ENCODE results near the gene ULK2.

ULK2 gene

GRCh38 chr17:19755821-19756510 lies 111.8 kb downstream of the ULK2 start:
- peaks cover 2% of the 10 kb centered on the region; the same call in 1 of the 2 replicates for H3K9me3 ChIP-seq (ENCODE audit: control insufficient read depth, insufficient read depth, low read depth, low read length)
- peaks cover 8% of the 10 kb centered on the region; the same call in 1 of the 2 replicates for H3K4me1 ChIP-seq (ENCODE audit: control insufficient read depth, insufficient read depth, low read length)
- H3K36me3 ChIP-seq (ENCODE audit: control insufficient read depth, insufficient read depth, low read length): no peaks in the 10 kb centered on the region
- H3K9ac ChIP-seq (ENCODE audit: low read length): no peak overlapping the region
- no peak overlapping the region for H3K27ac ChIP-seq (ENCODE audit: low read depth, low read length)
- no peaks in the 10 kb centered on the region for H3K27me3 ChIP-seq (ENCODE audit: control insufficient read depth, insufficient read depth, low read length)
- H3K4me3 ChIP-seq (ENCODE audit: low read depth, low read length): no peak overlapping the region

GRCh38 chr17:19755392-19755791 lies 112.3 kb downstream of the ULK2 start:
- H3K27ac ChIP-seq (ENCODE audit: low read depth, low read length): no peak overlapping the region
- no peak overlapping the region for H3K4me3 ChIP-seq (ENCODE audit: low read depth, low read length)
- H3K4me1 ChIP-seq (ENCODE audit: control insufficient read depth, insufficient read depth, low read length): peaks cover 8% of the 10 kb centered on the region; the same call in 1 of the 2 replicates
- H3K9ac ChIP-seq (ENCODE audit: low read length): no peak overlapping the region
- H3K27me3 ChIP-seq (ENCODE audit: control insufficient read depth, insufficient read depth, low read length): no peaks in the 10 kb centered on the region
- H3K9me3 ChIP-seq (ENCODE audit: control insufficient read depth, insufficient read depth, low read depth, low read length): peaks cover 2% of the 10 kb centered on the region; the same call in 1 of the 2 replicates
- no peaks in the 10 kb centered on the region for H3K36me3 ChIP-seq (ENCODE audit: control insufficient read depth, insufficient read depth, low read length)

GRCh38 chr17:19753661-19754463 lies 113.9 kb downstream of the ULK2 start:
- Histone ChIP-seq H3K27ac (ENCODE audit: low read depth, low read length) (no peak overlapping the region), H3K4me1 (ENCODE audit: control insufficient read depth, insufficient read depth, low read length) (peaks cover 8% of the 10 kb centered on the region; the same call in 1 of the 2 replicates), H3K4me3 (ENCODE audit: low read depth, low read length) (no peak overlapping the region)

DNA sequence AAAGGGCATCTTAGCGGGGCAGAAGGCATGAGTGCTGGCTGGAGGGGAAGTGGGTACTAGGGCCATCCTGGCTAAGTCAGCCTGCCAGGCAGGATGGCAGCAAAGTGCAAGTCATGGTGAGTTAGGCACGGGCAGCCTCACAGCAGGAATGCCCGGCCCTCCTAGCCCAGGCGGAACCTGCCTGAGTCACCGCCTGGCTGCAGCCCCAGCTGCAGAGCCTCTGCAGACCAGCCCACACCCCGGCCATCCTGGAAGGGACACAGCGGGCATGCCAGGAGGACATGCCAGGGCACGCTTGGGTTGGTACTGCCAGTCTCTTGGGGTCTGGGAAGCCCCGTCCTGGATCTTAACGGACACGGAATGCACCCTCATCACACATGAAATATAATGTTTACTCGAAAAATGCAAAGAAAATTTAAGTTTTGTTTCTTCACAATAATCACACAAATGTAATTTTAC lies 114.7 kb downstream of the ULK2 start:
- Histone ChIP-seq H3K9me3 (ENCODE audit: control insufficient read depth, insufficient read depth, low read depth, low read length) (no peaks in the 10 kb centered on the region), H3K27ac (ENCODE audit: low read depth, low read length) (peak overlapping the region; percentile 55; the same call in 1 of the 2 replicates), H3K9ac (ENCODE audit: low read length) (peak overlapping the region; percentile 34), H3K36me3 (ENCODE audit: control insufficient read depth, insufficient read depth, low read length) (no peaks in the 10 kb centered on the region), H3K4me1 (ENCODE audit: control insufficient read depth, insufficient read depth, low read length) (peaks cover 12% of the 10 kb centered on the region), H3K27me3 (ENCODE audit: control insufficient read depth, insufficient read depth, low read length) (no peaks in the 10 kb centered on the region), H3K4me3 (ENCODE audit: low read depth, low read length) (no peak overlapping the region)

More at GRCh38 chr17:19753661-19754463, 113.9 kb downstream of the ULK2 start:
- Histone ChIP-seq H3K9ac (ENCODE audit: low read length) (no peak overlapping the region), H3K36me3 (ENCODE audit: control insufficient read depth, insufficient read depth, low read length) (no peaks in the 10 kb centered on the region), H3K9me3 (ENCODE audit: control insufficient read depth, insufficient read depth, low read depth, low read length) (peaks cover 2% of the 10 kb centered on the region; the same call in 1 of the 2 replicates), H3K27me3 (ENCODE audit: control insufficient read depth, insufficient read depth, low read length) (no peaks in the 10 kb centered on the region)

- H3K27ac ChIP-seq (ENCODE audit: low read depth, low read length): peak overlapping the region; percentile 55; the same call in 1 of the 2 replicates
Measured at GRCh38 chr17:19752216-19753050, 115.3 kb downstream of the ULK2 start.

DNA sequence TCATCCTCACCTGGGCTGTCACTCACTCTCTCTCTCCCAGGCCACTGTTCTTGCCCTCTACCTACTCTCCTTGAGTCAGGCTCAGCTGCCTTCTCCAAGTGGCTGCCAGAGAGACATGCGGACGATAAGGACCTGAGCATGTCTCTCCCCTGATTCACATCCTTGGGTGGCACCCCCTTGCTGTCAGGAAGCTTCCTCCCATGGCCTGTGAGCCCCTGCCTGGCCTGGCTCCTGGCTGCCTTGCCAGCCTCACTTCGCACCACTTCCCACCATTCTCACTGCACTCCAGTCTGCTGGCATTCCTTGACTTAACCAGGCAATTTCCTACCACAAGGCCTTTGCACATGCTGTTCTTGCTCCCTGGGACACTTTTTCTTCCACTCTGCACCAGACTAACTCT lies 116.9 kb downstream of the ULK2 start:
- Histone ChIP-seq H3K4me1 (ENCODE audit: control insufficient read depth, insufficient read depth, low read length) (peaks cover 16% of the 10 kb centered on the region), H3K36me3 (ENCODE audit: control insufficient read depth, insufficient read depth, low read length) (no peaks in the 10 kb centered on the region), H3K27me3 (ENCODE audit: control insufficient read depth, insufficient read depth, low read length) (peaks cover under 1% of the 10 kb centered on the region), H3K9ac (ENCODE audit: low read length) (no peak overlapping the region), H3K9me3 (ENCODE audit: control insufficient read depth, insufficient read depth, low read depth, low read length) (no peaks in the 10 kb centered on the region), H3K4me3 (ENCODE audit: low read depth, low read length) (no peak overlapping the region), H3K27ac (ENCODE audit: low read depth, low read length) (no peak overlapping the region)

More at GRCh38 chr17:19752216-19753050, 115.3 kb downstream of the ULK2 start:
- Histone ChIP-seq H3K4me1 (ENCODE audit: control insufficient read depth, insufficient read depth, low read length) (peaks cover 16% of the 10 kb centered on the region), H3K4me3 (ENCODE audit: low read depth, low read length) (no peak overlapping the region), H3K36me3 (ENCODE audit: control insufficient read depth, insufficient read depth, low read length) (no peaks in the 10 kb centered on the region), H3K9ac (ENCODE audit: low read length) (peak overlapping the region; percentile 34), H3K27me3 (ENCODE audit: control insufficient read depth, insufficient read depth, low read length) (no peaks in the 10 kb centered on the region; the same call in 1 of the 2 replicates), H3K9me3 (ENCODE audit: control insufficient read depth, insufficient read depth, low read depth, low read length) (no peaks in the 10 kb centered on the region)

DNA sequence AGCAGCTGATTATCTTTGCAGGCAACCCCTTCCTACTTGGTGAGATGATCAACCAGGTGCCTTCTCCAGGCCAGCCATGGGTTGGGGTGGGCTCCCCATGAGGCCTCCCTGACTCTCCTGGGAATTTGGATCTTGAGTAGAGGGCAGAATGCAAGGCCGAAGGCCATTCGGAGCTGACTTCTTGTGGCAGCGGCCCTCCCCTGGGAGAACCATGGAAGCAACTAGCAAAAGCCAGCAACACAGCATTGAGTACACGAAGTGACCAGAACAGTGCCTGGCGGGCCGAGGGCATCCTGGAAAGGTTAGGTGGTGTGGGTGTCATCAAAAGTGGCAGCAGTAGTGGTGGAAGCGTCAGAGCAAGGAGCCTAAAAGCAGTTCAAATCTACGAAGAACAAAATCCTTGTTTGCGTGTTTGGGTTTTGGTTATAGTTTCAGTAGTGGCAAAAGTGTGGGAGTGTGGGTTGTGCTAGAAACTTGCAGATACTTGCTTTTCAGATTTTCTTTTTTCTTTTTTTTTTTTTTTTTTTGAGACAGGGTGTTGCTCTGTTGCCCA lies 117.6 kb downstream of the ULK2 start:
- Histone ChIP-seq H3K9me3 (ENCODE audit: control insufficient read depth, insufficient read depth, low read depth, low read length) (no peaks in the 10 kb centered on the region), H3K4me1 (ENCODE audit: control insufficient read depth, insufficient read depth, low read length) (peaks cover 19% of the 10 kb centered on the region), H3K9ac (ENCODE audit: low read length) (no peak overlapping the region), H3K27me3 (ENCODE audit: control insufficient read depth, insufficient read depth, low read length) (peaks cover 5% of the 10 kb centered on the region), H3K27ac (ENCODE audit: low read depth, low read length) (no peak overlapping the region), H3K36me3 (ENCODE audit: control insufficient read depth, insufficient read depth, low read length) (no peaks in the 10 kb centered on the region), H3K4me3 (ENCODE audit: low read depth, low read length) (no peak overlapping the region)

DNA sequence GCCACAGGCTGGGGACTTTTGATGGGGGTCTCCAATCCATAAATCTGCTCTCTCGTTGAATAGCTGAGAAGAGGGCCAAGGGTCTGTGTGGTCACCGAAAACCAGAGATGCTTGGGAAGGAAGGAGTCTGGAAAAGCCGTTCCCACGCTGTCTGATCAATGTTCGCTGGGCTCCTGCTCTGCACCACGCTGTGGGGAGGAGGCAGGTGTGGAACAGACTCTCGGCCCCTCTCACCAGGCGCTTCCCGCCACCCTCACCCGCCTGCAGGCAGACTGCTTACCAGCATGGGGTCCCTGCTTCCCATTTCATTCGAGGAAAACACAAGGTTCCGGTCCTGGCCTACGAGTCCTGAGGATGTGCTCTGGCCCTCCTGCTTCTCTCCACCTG lies 118.9 kb downstream of the ULK2 start:
- Histone ChIP-seq H3K9ac (ENCODE audit: low read length) (no peak overlapping the region), H3K4me1 (ENCODE audit: control insufficient read depth, insufficient read depth, low read length) (peaks cover 21% of the 10 kb centered on the region), H3K9me3 (ENCODE audit: control insufficient read depth, insufficient read depth, low read depth, low read length) (no peaks in the 10 kb centered on the region), H3K27ac (ENCODE audit: low read depth, low read length) (no peak overlapping the region), H3K36me3 (ENCODE audit: control insufficient read depth, insufficient read depth, low read length) (no peaks in the 10 kb centered on the region), H3K4me3 (ENCODE audit: low read depth, low read length) (no peak overlapping the region), H3K27me3 (ENCODE audit: control insufficient read depth, insufficient read depth, low read length) (peaks cover 5% of the 10 kb centered on the region)

DNA sequence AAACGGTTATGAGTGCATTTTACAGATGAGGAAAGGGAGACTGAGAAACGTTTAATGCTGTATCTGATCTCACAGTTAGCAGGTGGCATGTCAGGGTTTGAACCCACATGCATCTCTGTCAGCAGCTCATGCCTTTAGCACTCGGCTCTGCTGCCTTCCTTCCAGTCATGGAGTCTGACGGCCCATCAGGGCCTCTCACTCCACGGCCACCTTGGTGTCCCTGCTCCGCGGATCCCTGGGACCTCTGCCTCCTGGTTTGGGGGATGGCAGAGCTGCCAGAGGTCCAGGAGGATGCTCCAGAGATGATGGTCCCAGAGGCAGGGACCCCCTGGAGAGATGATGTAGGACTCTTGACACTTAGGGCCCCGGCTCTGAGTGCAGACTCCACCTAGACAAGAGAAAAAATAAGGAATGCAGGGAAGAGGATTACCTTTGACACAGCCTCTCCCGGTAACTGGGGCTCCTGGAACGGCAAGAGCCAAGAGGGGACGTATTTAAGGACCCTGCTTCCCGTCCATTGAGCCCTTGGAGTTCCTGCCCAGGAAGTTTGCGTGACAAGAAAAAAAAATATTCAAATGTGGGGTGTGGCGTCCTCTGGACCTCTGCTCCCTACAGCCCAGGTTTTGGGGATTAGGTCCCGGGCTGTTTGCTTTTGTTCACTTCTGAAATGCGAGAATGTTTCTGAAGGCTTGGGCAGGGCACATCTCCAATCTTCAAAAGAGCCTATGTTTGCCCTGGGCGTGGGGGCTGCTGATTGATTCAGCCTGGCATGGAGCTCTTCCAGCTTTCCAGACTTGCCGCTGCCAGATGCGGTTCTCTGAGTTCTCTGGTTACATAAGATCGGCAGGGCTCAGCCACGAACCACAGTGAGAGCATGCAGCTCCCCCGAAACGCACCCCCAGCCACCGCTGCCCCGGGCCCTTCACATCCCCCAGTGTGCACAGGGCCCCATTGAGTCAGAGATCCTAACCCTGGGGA lies 119.6 kb downstream of the ULK2 start, which contains the start of gene ALDH3A1:
TSS of gene ALDH3A1 (minus strand) at position 470 of the 978 bp plus-strand sequence. CDS start 3,169 bp downstream, outside the sequence.
- peaks cover 18% of the 10 kb centered on the region for H3K4me1 ChIP-seq (ENCODE audit: control insufficient read depth, insufficient read depth, low read length)
- H3K36me3 ChIP-seq (ENCODE audit: control insufficient read depth, insufficient read depth, low read length): no peaks in the 10 kb centered on the region
- peaks cover 5% of the 10 kb centered on the region for H3K27me3 ChIP-seq (ENCODE audit: control insufficient read depth, insufficient read depth, low read length)
- no peak within 1 kb of the TSS for H3K27ac ChIP-seq (ENCODE audit: low read depth, low read length)
- no peak within 1 kb of the TSS for H3K4me3 ChIP-seq (ENCODE audit: low read depth, low read length)
- H3K9ac ChIP-seq (ENCODE audit: low read length): no peak within 1 kb of the TSS
- H3K9me3 ChIP-seq (ENCODE audit: control insufficient read depth, insufficient read depth, low read depth, low read length): no peaks in the 10 kb centered on the region

Data from HUES6 (cell line).